Right atrium auricular region (tissue), 2 donors: ENCODE data around the gene KCNMB2. TPM values are rescaled to one million over a fixed set of nuclear protein-coding genes. Genes with fewer than 3 reads are reported as not detected.

ENCODE experiments used
- DNase-seq: peaks from one replicate; pipeline ENCODE4 v3.0.0-alpha.2; 2019; ENCODE audit warnings: low spot score
- H3K27ac ChIP-seq, 2 donors: fragments of 200-600 bp; sonication (generic); 1 replicate in 1 of 2; 2 replicates in 1 of 2; pipeline ENCODE4 v1.5.1; 2016 to 2019
- H3K27me3 ChIP-seq, 2 donors: fragments of 200-600 bp; sonication (generic); one replicate each; pipeline versions ENCODE4 v1.5.1 to v1.6.0; 2017 to 2019
- H3K36me3 ChIP-seq: fragments of 200-600 bp; sonication (generic); one replicate; pipeline ENCODE4 v1.5.1; 2016
- H3K4me1 ChIP-seq, 2 donors: fragments of 200-600 bp; sonication (generic); one replicate each; pipeline versions ENCODE4 v1.5.1 to v1.6.0; 2017 to 2019
- H3K4me3 ChIP-seq, 2 donors: fragments of 200-600 bp; sonication (generic); 1 replicate in 1 of 2; 2 replicates in 1 of 2; pipeline ENCODE4 v1.5.1; 2017 to 2019; ENCODE audit warnings: mild to moderate bottlenecking in 1 of 2, moderate library complexity in 1 of 2
- H3K9me3 ChIP-seq, 2 donors: fragments of 200-600 bp; sonication (generic); one replicate each; pipeline ENCODE4 v1.5.1; 2019
- CTCF ChIP-seq, 2 donors: fragments of 200-600 bp; sonication (generic); IDR thresholded peaks; one replicate each; pipeline ENCODE4 v1.5.1; 2019; ENCODE audit warnings: antibody characterized with exemption in 2 of 2
- total RNA-seq, 2 donors: library from RNA; depleted of rRNA; stranded (reverse); fragments of >200 nt; gene quantifications; one replicate each; pipeline ENCODE4 v1.1.0, GENCODE V29; 2016

The KCNMB2 gene
- total RNA-seq, 2 donors from 2014 or later = 2.8 to 18.2 TPM

- no peak for DNase-seq
- no peak for TF ChIP-seq CTCF (IDR thresholded peaks at IDR 0.05)
- H3K9me3 ChIP-seq = no peaks in the 10 kb centered on the region
- no peaks in the 10 kb centered on the region for H3K27me3 ChIP-seq
- no peaks in the 10 kb centered on the region for H3K4me1 ChIP-seq
- H3K27ac ChIP-seq = no peak overlapping the region
- H3K4me3 ChIP-seq = no peak overlapping the region
- H3K36me3 ChIP-seq = no peaks in the 10 kb centered on the region
Observed at GRCh38 chr3:178690571-178690970, 154.3 kb downstream of the KCNMB2 start.

- peaks cover 0 to 10% of the 10 kb centered on the region in 2 donors for H3K9me3 ChIP-seq
- H3K4me3 ChIP-seq = no peak overlapping the region
- no peak for TF ChIP-seq CTCF (IDR thresholded peaks at IDR 0.05)
Observed at GRCh38 chr3:178699364-178699763, 163.1 kb downstream of the KCNMB2 start.

GRCh38 chr3:178699810-178700209 lies 163.6 kb downstream of the KCNMB2 start:
- no peak for TF ChIP-seq CTCF (IDR thresholded peaks at IDR 0.05)
- Histone ChIP-seq H3K4me3 (no peak overlapping the region), H3K36me3 (no peaks in the 10 kb centered on the region), H3K27ac (no peak overlapping the region), H3K4me1 (no peaks in the 10 kb centered on the region), H3K27me3 (no peaks in the 10 kb centered on the region), H3K9me3 (peaks cover 0 to 10% of the 10 kb centered on the region in 2 donors)
- DNase-seq = no peak

More at GRCh38 chr3:178699364-178699763, 163.1 kb downstream of the KCNMB2 start:
- no peak overlapping the region for H3K27ac ChIP-seq
- DNase-seq = no peak
- no peaks in the 10 kb centered on the region for H3K36me3 ChIP-seq
- no peaks in the 10 kb centered on the region for H3K27me3 ChIP-seq
- no peaks in the 10 kb centered on the region for H3K4me1 ChIP-seq

GRCh38 chr3:178703268-178703975 lies 167.2 kb downstream of the KCNMB2 start:
- Histone ChIP-seq H3K9me3 (no peaks in the 10 kb centered on the region), H3K27me3 (no peaks in the 10 kb centered on the region), H3K36me3 (no peaks in the 10 kb centered on the region), H3K4me1 (peaks cover 0 to 2% of the 10 kb centered on the region in 2 donors), H3K27ac (no peak overlapping the region), H3K4me3 (no peak overlapping the region)
- DNase-seq = no peak
- TF ChIP-seq CTCF (IDR thresholded peaks at IDR 0.05) = no peak

GRCh38 chr3:178705925-178706324 lies 169.7 kb downstream of the KCNMB2 start:
- Histone ChIP-seq H3K4me1 (peaks cover 0 to 11% of the 10 kb centered on the region in 2 donors), H3K27me3 (no peaks in the 10 kb centered on the region), H3K27ac (no peak overlapping the region), H3K9me3 (no peaks in the 10 kb centered on the region), H3K4me3 (no peak overlapping the region), H3K36me3 (no peaks in the 10 kb centered on the region)
- no peak for TF ChIP-seq CTCF (IDR thresholded peaks at IDR 0.05)
- DNase-seq = no peak

- Histone ChIP-seq H3K4me1 (peaks cover 0 to 11% of the 10 kb centered on the region in 2 donors), H3K9me3 (no peaks in the 10 kb centered on the region), H3K4me3 (no peak overlapping the region), H3K36me3 (no peaks in the 10 kb centered on the region), H3K27ac (no peak overlapping the region), H3K27me3 (no peaks in the 10 kb centered on the region)
- TF ChIP-seq CTCF (IDR thresholded peaks at IDR 0.05) = no peak
- no peak for DNase-seq
Observed at GRCh38 chr3:178706411-178706810, 170.2 kb downstream of the KCNMB2 start.
